Measurements from ENCODE around the gene TMUB2.

GRCh38 chr17:44171931-44172455 lies 14.8 kb upstream of the TMUB2 start:
- TF ChIP-seq POLR2AphosphoS5 (IDR thresholded peaks at IDR 0.05; ENCODE audit: low read depth, low read length) (no peak), REST (IDR thresholded peaks at IDR 0.05; ENCODE audit: insufficient read depth in 1 of 2, low read depth in 2 of 2, low read length in 2 of 2) (no peak)

Data from PFSK-1 (cell line).